Activated CD4-positive, CD25-positive, alpha-beta regulatory T cell treated with anti-CD3 and anti-CD28 coated beads, Interleukin-2, amount 50 U/mL, for 16 hours (primary cell): ENCODE data around the gene TMPRSS6.
A peak's percentile ranks its signal among the peaks of the same experiment; 100 is the strongest.

Experiments
- DNase-seq: peaks from one replicate; pipeline ENCODE4 v3.0.0-alpha.2; 2020; ENCODE audit warnings: low read depth, low spot score

Gene TMPRSS6

GRCh38 chr22:37052386-37053309, 56.9 kb downstream of the TMPRSS6 start:
- DNase-seq: no peak

GRCh38 chr22:37051391-37052385, 57.8 kb downstream of the TMPRSS6 start, which contains the start of gene KCTD17:
TSS of gene KCTD17 (plus strand) at chr22:37051742. CDS start at chr22:37051761, 19 bp downstream.
- peak; percentile 49 for DNase-seq

GRCh38 chr22:37050913-37051312, 58.6 kb downstream of the TMPRSS6 start:
- no peak for DNase-seq

GRCh38 chr22:37049224-37049623, 60.3 kb downstream of the TMPRSS6 start:
- no peak for DNase-seq

- DNase-seq: no peak
Measured at GRCh38 chr22:37048133-37048532, 61.4 kb downstream of the TMPRSS6 start.

- no peak for DNase-seq
Measured at GRCh38 chr22:37047006-37047405, 62.5 kb downstream of the TMPRSS6 start.

- DNase-seq: no peak
Measured at GRCh38 chr22:37046589-37046988, 62.9 kb downstream of the TMPRSS6 start.

GRCh38 chr22:37045958-37046357, 63.6 kb downstream of the TMPRSS6 start:
- DNase-seq: no peak

GRCh38 chr22:37044634-37045625, 64.6 kb downstream of the TMPRSS6 start:
- DNase-seq: no peak

- DNase-seq: no peak
Measured at GRCh38 chr22:37043828-37044538, 65.5 kb downstream of the TMPRSS6 start.

GRCh38 chr22:37043209-37043827, 66.2 kb downstream of the TMPRSS6 start:
- no peak for DNase-seq

- DNase-seq: no peak
Measured at GRCh38 chr22:37039466-37039865, 70.0 kb downstream of the TMPRSS6 start.

GRCh38 chr22:37037669-37038068, 71.8 kb downstream of the TMPRSS6 start:
- no peak for DNase-seq

GRCh38 chr22:37036655-37037377, 72.7 kb downstream of the TMPRSS6 start:
- DNase-seq: no peak

- DNase-seq: no peak
Measured at GRCh38 chr22:37033605-37034430, 75.7 kb downstream of the TMPRSS6 start.

- DNase-seq: no peak
Measured at GRCh38 chr22:37032535-37033460, 76.7 kb downstream of the TMPRSS6 start.

GRCh38 chr22:37032134-37032534, 77.4 kb downstream of the TMPRSS6 start:
- DNase-seq: no peak
